Stimulated activated CD8-positive, alpha-beta memory T cell treated with anti-CD3 and anti-CD28 coated beads, Interleukin-4, amount 100 ng/mL, for 24 hours (primary cell): ENCODE results near the gene SLC15A3.
A peak's percentile ranks its signal among the peaks of the same experiment; 100 is the strongest.
"Not testable (repeated sequence)": the region's sequence is repeated elsewhere in the genome, so short reads cannot be mapped to it uniquely, and the experiment has no call there.

ENCODE experiments used
- DNase-seq: peaks from one replicate; pipeline ENCODE4 v3.0.0-alpha.2; 2020; ENCODE audit warnings: low read depth

The SLC15A3 gene

DNA sequence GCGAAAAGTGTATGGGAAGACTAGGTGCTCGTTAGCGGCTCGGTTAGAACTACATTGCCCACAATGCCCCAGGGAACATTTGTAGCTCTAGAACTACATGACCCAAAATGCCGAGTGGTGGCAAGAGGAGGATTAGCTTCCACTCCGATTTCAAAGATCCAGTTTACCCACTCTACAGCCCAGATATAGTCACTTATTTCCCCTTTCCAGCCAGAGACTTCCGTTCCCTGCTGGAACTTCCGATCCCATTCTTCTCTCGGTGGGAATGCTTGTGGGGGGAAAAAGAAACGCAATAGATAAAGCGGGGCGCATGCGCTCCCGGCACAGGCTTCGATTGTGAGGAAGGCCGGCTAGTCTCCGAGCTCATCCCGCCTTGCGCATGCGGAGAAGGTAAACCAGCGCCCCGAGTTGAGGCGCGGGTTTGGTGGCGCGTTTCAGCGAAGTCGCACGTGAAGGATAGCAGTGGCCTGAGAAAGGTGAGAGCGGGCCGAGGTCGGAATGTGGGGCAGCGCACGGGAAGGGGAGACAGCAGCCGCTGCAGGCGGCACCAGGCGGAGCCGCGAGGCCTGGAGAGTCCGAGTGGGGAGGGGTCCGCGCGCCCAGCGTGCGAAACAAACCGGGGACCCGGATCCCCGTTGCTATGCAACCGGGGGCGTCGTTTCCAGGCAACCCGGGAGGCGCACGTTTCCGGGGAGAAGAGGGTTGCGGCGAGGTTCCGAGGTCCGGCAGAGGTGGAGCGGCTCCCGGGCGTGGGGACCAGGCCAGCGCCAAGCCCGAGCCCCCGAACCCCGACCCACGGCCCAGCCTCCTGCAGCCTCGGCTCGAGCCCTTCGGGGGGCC is 38.0 kb downstream of the SLC15A3 start, which contains the start of gene TMEM109:
TMEM109 (plus strand) TSS at position 366 of the 840 bp plus-strand sequence. CDS start 5,536 bp downstream, outside the sequence.
- peak; percentile 79 for DNase-seq

DNA sequence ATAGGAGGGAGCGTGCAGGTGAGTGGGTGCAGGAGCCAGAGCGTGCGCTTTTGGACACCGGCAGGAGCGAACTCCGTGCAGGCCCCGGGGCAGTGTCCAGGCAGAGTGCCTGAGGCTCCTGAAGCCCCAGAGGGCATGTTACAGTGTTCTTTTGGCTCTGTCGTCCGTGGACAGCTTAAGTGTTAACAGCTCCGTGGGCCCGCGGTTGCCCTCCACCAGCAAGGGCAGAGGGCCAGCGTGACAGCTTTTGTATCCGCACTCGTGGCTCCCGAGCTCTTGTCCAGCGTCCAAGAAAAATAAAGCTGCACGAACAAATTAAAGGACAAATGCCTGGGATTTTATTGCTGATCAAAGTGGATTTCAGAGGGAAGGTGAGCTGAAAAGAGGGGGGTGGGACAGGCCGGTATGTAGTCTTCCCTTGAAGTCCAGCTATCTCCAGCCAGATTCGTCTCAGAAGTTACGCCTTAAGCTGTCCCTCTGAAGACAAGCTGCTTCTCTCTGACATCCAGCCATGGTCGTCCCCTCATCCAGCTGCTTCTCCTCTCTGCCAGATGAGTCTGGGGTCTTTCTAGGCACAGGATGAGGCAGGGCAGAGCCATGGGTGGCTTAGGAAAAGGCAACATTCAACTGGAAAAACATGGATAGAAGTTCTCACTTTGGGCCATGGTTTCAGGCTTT is 39.0 kb downstream of the SLC15A3 start:
- DNase-seq, result no peak

DNA sequence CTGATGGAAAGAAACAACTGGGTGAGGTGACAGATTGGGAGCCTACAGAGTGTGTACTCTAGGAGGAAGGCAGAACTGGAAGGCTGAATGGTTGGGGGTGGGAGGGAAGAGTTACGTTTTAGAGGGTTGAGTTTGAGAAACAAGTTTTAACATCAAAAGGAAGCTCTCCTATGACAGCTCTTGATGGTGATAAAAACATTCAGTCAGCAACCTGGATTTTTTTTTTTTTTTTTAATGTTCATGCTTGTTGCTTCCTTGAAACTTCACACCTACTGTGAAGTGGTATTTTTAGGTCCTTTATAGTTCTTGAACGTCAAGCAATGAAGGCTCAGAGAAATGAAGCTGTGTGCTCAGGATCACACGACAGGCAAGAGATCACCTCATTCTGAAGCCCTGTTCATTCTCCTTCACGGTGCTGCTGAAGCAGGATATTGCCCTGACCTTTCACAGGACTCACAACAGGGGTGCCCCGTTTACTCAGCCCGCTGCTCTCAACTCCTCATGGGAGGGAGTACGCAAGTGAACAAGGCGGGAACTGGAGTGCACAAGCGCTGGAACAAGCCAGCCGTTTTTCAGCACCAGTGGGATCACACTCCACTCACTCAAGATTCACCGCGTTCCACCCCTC is 39.6 kb downstream of the SLC15A3 start:
- DNase-seq, result no peak

DNA sequence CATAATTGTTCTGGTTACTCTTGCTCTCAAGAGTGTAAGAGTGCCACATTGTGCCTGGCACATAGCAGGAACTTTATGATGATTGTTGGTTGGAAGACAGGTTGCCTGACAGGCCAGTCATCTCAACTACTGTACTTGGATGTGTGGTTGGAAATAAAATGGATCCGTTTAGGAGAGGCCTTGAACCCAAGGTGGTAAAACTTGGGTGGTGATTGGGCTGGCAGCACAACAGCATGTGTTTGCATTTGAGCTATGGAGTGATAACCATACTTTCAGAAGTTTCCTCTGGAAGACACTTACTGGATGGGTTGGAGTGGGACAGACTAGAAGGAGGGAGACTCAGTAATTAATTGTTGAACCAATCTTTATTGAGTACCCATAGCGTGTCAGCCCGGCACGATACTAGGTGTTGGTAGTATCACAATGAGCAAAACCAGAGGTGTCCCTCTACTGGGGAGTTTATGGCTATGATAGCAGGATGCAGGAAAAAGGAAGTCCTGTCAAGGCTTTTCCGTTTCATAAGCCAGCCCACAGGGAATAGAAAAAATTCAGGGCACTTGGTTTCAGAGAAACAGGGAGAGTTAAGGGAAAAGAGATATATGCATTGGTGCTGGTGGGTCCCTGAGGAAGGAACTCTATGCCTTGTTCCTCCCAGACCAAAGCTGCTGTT is 41.1 kb downstream of the SLC15A3 start:
- DNase-seq, result no peak

DNA sequence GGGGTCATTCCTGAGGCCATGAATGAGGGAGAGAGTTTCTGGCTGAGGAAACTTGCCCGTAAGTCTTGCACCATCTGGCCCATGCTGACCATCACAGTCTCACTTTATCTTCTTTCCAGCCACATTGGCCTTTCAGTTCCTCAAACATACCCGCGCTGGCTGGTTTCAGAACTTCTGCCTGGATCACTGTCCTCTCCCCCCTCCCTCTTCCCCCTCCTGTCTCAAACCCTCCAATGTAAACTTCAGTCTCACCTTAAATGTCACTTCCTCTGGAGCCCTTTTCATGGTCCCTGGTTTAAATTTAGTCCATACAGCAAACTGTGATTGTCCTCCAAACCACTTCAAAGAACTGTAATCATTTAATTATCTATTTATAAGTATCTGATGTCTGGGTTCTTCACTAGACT is 41.7 kb downstream of the SLC15A3 start:
- DNase-seq, result no peak

DNA sequence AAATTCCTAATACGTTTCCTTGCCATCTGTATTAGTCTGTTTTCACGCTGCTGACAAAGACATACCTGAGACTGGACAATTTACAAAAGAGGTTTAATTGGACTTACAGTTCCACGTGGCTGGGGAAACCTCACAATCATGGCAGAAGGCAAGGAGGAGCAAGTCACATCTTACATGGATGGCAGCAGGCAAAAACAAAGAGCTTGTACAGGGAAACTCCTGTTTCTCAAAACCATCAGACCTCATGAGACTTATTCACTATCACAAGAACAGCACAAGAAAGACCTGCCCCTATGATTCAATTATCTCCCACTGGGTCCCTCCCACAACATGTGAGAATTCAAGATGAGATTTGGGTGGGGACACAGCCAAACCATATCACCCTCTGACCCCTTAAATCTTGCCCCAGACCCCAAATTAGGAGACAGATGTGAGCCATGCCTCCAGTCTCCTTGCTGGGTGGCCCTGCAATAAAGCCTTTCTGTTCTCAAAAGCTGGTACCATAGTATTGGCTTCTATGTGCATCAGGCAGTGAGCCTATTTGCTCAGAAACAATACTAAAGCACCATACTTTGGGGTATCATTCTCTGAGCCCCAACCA is 42.2 kb downstream of the SLC15A3 start:
- DNase-seq, result not testable (repeated sequence)

DNA sequence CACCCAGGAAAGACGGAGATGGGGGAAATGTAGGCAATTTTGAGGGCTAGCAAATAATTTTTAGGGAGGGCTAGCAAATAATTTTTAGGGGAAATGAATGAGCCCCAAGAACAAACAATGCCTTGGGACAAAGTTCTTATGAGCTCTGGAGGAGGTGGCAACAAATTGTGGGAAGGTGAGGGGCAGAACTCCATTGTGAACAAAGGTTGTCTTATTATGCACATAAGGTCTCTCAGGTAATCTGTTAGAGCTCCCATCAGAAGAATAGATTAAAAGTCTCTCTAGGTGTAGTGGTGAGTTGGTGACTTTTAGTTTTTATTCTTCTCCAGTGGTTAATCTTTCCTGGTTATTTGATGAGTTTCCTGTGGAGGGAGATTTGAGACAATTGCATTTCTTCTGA is 43.2 kb downstream of the SLC15A3 start:
- DNase-seq, result no peak

DNA sequence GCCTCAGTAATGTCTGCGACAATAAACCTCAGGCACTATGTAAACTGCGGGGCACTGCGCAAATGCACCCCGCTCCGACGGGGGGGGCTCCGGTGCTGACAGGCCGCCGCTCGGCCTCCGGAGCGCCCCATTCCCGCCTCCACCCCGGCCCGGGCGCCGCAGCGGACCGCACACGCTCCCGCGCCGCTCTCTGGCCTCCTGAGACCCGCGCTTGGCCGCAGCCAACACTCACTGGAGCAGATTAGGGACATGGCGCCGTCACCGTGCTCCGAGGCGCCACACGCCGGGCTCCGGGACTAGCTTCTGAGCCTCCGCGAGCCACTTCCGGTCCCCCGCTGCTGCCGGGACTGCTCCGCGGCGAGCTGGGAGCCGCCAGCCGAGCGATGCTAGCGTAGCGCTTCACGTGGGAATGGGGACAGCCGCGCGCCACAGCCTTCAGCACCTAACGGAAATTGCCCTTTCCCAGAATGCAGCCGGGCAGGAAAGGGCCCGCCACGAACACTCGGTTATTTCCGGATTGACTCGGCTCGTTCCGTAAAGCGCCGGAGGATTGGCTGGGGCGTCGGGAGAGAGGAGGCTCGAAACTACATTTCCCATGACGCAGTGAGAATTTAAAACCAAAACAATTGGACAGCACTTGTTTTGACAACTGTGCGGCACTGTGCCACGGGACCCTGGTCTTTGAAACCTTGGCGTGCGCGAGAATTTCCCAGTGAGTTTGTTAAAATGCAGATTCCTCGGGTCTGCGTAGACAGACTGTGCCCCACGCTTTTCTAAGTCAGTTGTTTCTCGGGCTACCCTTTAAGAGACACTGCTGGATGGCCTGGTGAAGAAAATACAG is 45.6 kb downstream of the SLC15A3 start, which contains the start of gene PRPF19:
PRPF19 (minus strand) TSS at position 454 of the 841 bp plus-strand sequence; CDS start at position 251, 203 bp downstream.
- peak; percentile 98 for DNase-seq

DNA sequence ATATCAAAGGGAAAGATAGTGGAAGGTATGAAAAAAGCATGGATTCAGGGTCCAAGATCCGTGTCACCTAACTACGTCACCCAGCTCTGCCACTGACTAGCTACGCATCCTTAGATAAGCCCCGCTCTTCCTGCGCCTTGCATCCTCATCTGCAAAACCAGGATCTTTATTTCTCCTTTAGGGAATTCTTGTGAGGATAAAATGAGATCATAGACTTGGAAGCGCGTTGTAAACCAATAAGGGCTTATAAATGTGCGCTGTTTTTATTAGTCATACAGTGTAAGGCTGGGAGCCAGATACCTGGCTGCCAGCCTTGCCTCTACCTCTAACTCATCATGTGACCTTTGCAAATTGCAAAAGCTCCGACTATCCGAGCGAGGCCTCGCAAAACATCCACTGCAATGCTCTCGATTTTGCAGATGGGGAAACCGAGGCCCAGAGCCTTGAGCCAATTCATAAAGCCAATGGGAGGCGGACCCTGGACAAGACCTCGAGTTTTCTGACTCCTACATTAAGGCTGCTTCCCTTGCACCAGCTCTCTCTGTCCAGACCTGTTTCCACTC is 46.3 kb downstream of the SLC15A3 start:
- DNase-seq, result no peak

DNA sequence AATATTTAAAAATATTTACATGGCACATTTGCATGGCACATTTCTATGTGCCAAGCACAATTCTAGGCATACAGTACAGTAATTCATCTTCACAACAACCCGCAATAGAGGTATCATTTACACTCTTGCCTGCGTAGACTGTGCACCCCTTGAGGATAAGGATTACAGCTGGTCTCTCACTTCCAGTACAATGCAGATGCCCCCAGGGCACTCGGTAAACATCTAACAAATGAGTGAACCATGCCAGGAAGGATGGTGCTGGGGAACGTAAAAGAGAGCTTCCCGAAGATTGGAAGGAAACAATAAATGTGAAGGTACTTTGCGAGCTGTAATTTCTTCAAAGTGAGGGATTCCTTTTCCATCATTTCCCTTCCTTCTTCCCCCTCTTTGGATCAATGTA is 46.9 kb downstream of the SLC15A3 start:
- DNase-seq, result no peak

DNA sequence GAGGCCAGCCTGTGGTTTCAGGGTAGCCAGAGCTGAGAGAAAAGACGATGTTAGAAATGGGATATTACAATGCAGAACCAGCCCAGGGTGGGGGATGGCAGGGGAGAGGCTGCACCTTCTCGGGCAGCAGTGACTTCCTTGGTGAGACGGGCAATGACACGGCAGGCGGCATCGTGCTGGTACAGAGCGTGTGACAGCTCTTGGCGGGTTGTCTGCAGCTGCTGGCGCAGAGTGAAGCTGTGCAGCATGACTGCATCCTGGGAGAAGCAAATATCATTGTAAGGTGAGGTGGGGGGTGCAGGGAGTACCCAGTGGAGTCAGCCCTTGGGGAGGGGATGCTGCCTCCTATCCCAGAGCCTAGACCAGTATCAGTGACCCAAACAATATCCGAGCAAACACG is 49.4 kb downstream of the SLC15A3 start:
- no peak for DNase-seq

DNA sequence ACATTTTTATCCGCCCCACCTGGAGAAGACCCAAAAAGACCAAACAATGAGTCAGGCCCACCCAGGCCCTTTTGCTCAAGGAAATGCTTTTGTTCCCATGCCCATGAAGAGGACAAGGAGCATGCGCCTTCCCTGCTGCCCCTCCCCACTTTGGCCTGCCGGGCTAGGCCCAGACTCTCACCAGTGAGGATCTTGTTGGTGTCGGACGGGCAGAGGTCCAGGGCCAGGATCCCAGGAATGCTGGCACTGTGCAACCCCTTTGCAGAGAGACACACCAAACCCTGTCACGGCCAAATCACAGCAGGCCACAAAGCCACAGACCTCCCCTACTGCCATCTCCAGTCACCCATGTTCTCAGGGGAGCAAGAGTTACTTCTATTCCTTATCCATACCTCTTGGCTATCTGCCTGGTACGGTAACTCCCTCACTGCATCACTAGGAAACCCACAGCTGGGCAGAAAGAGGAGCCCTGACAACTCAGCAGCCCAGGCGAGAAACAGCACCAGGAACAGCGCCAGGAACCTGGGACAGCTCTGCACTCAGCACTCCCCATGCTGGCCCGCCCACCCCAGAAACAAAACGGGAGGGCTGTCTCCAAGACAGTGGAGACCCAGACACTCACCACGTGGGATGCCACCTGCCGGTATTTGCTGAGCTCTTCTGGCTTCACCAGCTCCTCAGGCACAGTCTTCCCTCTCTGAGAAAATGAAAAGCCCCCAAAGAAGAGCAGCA is 51.1 kb downstream of the SLC15A3 start:
- no peak for DNase-seq

DNA sequence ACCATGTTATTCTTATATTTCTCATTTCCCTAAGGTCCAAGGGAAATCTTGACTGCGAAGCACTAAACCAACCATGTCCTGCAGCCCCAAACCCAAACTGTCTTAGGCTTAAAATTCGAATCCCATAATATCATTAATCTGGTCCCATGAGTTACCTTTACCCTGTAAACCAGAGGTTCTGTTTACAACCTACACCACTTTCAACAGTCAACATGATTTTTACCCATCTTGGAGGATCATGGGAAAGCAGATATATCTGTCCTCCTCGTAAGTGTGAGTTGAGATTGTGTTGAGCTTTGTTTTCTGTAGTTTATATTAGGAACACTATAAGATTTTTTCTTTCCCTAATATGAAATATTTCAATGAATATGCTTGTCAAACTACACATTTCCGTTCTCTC is 52.0 kb downstream of the SLC15A3 start:
- no peak for DNase-seq

DNA sequence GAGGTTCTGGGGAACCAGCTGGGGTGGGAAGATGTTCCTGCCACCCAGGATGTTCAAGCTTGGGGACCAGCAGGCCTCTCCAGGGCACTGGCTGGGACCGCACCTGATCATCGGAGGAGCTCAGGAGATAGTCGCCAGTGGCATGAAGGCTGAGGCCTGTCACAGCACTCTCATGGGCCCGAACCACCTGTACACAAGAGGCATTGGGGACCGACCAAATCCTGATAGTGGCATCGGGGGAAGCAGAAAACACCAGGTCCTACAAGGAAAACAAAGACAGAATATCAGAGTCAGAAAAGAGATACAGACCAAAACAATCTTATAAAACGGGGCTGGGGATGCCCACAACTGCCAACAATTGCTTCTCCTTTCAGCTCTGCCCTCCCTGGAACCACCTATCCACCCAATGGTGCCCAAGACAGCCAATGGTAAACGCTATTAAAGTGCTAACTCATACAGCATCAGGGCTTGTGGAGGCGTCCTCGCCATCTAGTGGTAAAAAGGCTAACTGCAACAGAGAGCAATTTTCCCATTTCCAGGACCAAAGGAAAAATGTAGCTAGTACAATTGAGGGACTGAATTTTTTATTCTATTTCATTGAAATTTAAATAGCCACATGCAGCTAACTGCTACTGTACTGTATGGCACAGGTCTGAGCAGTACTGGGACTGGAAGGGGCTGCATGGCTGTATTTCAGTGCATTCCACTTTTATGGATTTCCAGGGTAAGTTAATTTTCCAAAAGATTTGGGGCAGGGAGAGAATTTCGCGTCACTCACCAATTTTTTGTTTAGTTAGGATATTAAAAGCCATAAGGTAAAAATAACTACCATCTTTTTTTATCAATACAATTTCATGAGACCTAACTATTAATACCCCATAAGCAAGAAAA is 52.7 kb downstream of the SLC15A3 start:
- DNase-seq, result no peak

DNA sequence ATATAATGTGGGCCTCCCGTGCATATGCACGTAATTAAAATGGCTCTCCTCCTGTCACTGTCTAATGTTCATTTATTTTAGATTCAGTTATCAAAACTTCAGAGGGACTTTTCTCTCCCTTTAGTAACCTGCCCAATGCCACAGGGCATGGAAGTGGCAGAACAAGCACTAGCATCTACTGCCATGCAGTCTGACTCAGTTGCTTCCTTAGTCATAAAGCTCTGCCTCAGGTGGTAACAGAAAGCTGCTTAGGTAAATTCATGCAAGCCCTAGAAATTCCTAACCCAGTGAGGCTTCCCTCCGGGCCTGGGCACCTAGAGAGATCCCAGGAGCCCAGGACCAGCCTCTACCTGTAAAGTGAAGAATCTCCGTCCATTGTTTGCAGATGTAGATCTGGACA is 54.5 kb downstream of the SLC15A3 start:
- DNase-seq, result no peak

DNA sequence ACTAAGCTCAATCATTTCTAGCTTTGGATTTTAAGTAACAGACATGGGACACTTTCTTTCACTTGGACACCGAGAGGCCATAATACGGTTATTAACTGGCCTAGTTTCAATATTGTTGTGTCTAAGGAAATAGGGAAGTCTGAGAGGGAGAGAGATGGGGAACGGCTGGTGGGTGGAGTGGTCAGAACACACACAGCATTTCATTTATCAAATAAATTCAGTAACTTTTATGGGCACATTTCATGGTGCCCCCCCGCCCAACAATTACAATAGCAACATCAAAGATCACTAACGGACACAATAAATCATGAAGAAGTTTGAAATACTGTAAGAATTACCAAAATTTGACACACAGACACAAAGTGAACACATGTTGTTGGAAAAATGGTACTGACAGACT is 56.3 kb downstream of the SLC15A3 start:
- no peak for DNase-seq

DNA sequence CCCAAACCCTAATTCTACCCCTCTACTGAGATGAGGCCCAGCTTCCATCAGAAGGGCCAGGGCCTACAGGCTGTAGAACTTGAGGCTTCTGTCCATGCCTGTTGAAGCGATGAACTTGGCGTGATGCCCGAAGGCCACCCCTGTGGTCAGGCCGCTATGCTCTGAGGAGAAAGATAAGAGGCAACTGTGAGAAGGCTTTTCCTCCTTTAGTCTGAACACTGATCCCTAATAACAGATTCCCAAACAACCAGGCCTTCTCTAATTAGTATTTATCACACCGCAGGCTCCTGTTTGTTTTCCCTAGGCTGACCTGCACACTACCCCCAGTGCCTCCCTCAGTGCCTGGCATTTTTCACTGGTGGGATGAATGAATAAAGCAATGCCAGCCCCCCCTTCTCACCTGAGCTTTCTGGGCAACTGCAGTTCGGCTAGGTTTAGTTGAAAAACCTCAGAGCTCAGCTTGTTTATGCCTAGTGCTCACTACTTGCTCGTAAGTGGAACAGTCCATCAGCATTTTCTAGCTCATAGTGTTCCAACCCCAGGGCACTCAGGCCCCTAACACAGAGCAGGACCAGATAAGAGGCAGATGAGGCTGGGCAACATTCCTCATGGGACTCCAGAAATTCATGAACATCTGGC is 60.8 kb downstream of the SLC15A3 start:
- DNase-seq, result no peak

DNA sequence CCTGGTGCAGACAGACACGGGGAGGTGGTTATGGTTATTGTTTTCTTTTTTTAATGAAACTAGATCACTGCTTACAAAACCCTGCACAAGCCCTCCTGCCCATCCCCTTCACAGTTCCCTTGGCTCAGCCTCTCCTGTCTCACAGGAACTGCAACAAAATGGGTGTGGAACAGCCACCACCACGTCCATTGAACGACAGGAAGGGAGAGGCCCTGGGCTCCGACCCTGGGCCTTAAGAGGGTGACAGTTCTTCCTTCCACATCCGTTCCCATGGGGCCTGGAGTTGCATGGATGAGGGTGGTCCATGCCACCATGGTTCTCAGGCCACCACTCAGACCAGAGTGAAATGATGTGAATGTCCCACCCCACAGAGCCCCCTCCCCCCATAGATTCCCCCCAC is 61.3 kb downstream of the SLC15A3 start:
- DNase-seq, result no peak
